OCI-LY1 (cell line): Measurements from ENCODE around the gene NANS.

Source experiments
- H2AFZ ChIP-seq: fragments of 200-600 bp; sonication (generic), shearing (Covaris generic); 2 replicates; pipeline ENCODE4 v1.6.0; 2014; ENCODE audit warnings: antibody characterized with exemption, mild to moderate bottlenecking, low read length
- H3F3A ChIP-seq: fragments of 200-600 bp; sonication (generic), shearing (Covaris generic); 2 replicates; pipeline ENCODE4 v1.6.0; 2014; ENCODE audit warnings: mild to moderate bottlenecking, antibody characterized with exemption, low read length, moderate library complexity; ENCODE audit not compliant: insufficient read depth
- H3K27ac ChIP-seq: fragments of 200-600 bp; sonication (generic); 2 replicates; pipeline ENCODE4 v1.5.1; 2014; ENCODE audit warnings: low read length, mixed run types, mild to moderate bottlenecking, low read depth; ENCODE audit not compliant: poor library complexity, severe bottlenecking
- H3K27me3 ChIP-seq: fragments of 200-600 bp; sonication (generic); 2 replicates; pipeline ENCODE4 v1.6.0; 2014; ENCODE audit warnings: antibody characterized with exemption, mild to moderate bottlenecking, low read length, moderate library complexity; ENCODE audit not compliant: insufficient read depth
- H3K36me3 ChIP-seq: fragments of 200-600 bp; sonication (generic); 2 replicates; pipeline ENCODE4 v1.6.1; 2014; ENCODE audit warnings: mild to moderate bottlenecking, antibody characterized with exemption, low read length, moderate library complexity, mixed read lengths; ENCODE audit not compliant: insufficient read depth
- H3K4me1 ChIP-seq: fragments of 200-600 bp; sonication (generic); 2 replicates; pipeline ENCODE4 v1.5.1; 2014; ENCODE audit warnings: mild to moderate bottlenecking, low read length, moderate library complexity; ENCODE audit not compliant: insufficient read depth, severe bottlenecking
- H3K4me2 ChIP-seq: fragments of 200-600 bp; sonication (generic), shearing (Covaris generic); 2 replicates; pipeline ENCODE4 v1.6.1; 2014; ENCODE audit warnings: low read length
- H3K4me3 ChIP-seq: fragments of 200-600 bp; sonication (generic); 2 replicates; pipeline ENCODE4 v1.5.1; 2014; ENCODE audit warnings: low read length, low read depth, mild to moderate bottlenecking, mixed read lengths; ENCODE audit not compliant: poor library complexity, severe bottlenecking
- H3K79me2 ChIP-seq: fragments of 200-600 bp; shearing (Covaris generic); 2 replicates; pipeline ENCODE4 v1.6.1; 2016; ENCODE audit warnings: mixed run types, low read length, mixed read lengths; ENCODE audit not compliant: insufficient read depth
- H3K9ac ChIP-seq: fragments of 200-600 bp; sonication (generic), shearing (Covaris generic); 2 replicates; pipeline ENCODE4 v1.6.1; 2014; ENCODE audit warnings: mild to moderate bottlenecking, low read length, mixed read lengths
- H3K9me2 ChIP-seq: fragments of 200-600 bp; sonication (generic), shearing (Covaris generic); 2 replicates; pipeline ENCODE4 v1.6.1; 2014; ENCODE audit warnings: low read depth, mild to moderate bottlenecking, low read length, mixed read lengths
- H3K9me3 ChIP-seq: fragments of 200-600 bp; shearing (Covaris generic); 2 replicates; pipeline ENCODE4 v1.6.1; 2014; ENCODE audit warnings: low read length, mixed read lengths
- H4K20me1 ChIP-seq: fragments of 200-600 bp; sonication (generic), shearing (Covaris generic); 2 replicates; pipeline ENCODE4 v1.6.0; 2016; ENCODE audit warnings: mild to moderate bottlenecking, low read length; ENCODE audit not compliant: insufficient read depth
- EZH2 ChIP-seq: fragments of 200-600 bp; sonication (generic), shearing (Covaris generic); IDR thresholded peaks from 2 replicates; pipeline ENCODE4 v1.8.0; 2017; ENCODE audit warnings: borderline replicate concordance, mixed run types, mild to moderate bottlenecking, antibody characterized with exemption, low read length, moderate library complexity, mixed read lengths
- TF ChIP-seq, protein P1 (sequence below): fragments of 200-600 bp; sonication (generic), shearing (Covaris generic); IDR thresholded peaks from 2 replicates; pipeline ENCODE4 v1.5.1; 2017; ENCODE audit warnings: mild to moderate bottlenecking, antibody characterized with exemption, low read length, moderate library complexity, mixed read lengths

Gene NANS

DNA sequence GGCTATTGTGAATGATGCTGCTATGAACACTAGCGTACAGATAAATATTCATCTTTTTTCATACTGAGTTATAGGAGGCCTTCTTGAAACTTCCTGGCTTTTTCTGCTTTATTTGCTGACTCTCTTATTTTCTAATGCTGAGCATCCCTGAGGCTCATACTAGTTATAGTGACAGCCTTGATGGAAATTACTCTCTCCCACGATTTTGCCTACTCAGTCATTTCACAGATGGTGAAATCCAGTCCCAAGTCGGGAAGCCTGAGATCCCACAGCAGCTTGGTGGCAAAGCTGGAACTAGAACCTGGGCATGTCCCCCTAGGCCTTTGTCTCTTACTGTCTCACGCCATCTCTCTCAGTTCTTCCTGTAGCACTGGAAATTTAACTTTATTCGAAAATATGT, 22.4 kb downstream of the NANS start:
- Histone ChIP-seq H3K9ac (no peak overlapping the region), H3F3A (no peaks in the 10 kb centered on the region), H4K20me1 (no peaks in the 10 kb centered on the region), H3K36me3 (peaks cover 50% of the 10 kb centered on the region; the same call in 1 of the 2 replicates), H3K4me3 (no peak overlapping the region), H3K27me3 (no peaks in the 10 kb centered on the region), H3K79me2 (no peaks in the 10 kb centered on the region), H3K27ac (no peak overlapping the region), H3K9me3 (no peaks in the 10 kb centered on the region), H3K9me2 (no peaks in the 10 kb centered on the region), H3K4me1 (peaks cover 23% of the 10 kb centered on the region), H2AFZ (no peak overlapping the region), H3K4me2 (no peak overlapping the region)
- TF ChIP-seq, protein P1, sequence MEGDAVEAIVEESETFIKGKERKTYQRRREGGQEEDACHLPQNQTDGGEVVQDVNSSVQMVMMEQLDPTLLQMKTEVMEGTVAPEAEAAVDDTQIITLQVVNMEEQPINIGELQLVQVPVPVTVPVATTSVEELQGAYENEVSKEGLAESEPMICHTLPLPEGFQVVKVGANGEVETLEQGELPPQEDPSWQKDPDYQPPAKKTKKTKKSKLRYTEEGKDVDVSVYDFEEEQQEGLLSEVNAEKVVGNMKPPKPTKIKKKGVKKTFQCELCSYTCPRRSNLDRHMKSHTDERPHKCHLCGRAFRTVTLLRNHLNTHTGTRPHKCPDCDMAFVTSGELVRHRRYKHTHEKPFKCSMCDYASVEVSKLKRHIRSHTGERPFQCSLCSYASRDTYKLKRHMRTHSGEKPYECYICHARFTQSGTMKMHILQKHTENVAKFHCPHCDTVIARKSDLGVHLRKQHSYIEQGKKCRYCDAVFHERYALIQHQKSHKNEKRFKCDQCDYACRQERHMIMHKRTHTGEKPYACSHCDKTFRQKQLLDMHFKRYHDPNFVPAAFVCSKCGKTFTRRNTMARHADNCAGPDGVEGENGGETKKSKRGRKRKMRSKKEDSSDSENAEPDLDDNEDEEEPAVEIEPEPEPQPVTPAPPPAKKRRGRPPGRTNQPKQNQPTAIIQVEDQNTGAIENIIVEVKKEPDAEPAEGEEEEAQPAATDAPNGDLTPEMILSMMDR, result no peak
- no peak for TF ChIP-seq EZH2

DNA sequence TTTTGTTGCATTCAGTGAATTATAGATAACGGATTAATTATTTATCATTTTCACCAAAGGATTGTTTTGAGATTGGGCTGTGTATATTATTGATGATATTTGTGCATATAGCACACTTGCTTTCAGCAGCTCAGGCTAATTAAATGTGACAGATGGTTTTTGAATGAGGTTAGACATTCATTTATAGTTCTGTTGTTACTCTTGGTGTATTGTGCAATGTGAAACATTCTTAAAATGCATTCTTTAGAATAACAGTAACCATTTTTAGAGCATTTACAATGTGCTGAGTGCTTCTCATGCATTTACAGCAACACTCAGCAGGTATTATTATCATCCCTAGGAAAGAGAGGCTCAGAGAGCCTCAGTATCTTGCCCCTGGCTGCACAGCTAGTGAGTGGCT, 23.8 kb downstream of the NANS start:
- H3K9me2 ChIP-seq, result no peaks in the 10 kb centered on the region
- H3K9me3 ChIP-seq, result no peaks in the 10 kb centered on the region
- H3K4me1 ChIP-seq, result peaks cover 14% of the 10 kb centered on the region
- H3K27me3 ChIP-seq, result no peaks in the 10 kb centered on the region
- H3F3A ChIP-seq, result no peaks in the 10 kb centered on the region
- H4K20me1 ChIP-seq, result no peaks in the 10 kb centered on the region
- H3K9ac ChIP-seq, result no peak overlapping the region
- H2AFZ ChIP-seq, result no peak overlapping the region
- H3K79me2 ChIP-seq, result no peaks in the 10 kb centered on the region
- no peak overlapping the region for H3K4me3 ChIP-seq
- no peak for TF ChIP-seq EZH2
- TF ChIP-seq, protein P1, result no peak
- H3K4me2 ChIP-seq, result no peak overlapping the region
- H3K36me3 ChIP-seq, result peaks cover 57% of the 10 kb centered on the region; the same call in 1 of the 2 replicates
- no peak overlapping the region for H3K27ac ChIP-seq

DNA sequence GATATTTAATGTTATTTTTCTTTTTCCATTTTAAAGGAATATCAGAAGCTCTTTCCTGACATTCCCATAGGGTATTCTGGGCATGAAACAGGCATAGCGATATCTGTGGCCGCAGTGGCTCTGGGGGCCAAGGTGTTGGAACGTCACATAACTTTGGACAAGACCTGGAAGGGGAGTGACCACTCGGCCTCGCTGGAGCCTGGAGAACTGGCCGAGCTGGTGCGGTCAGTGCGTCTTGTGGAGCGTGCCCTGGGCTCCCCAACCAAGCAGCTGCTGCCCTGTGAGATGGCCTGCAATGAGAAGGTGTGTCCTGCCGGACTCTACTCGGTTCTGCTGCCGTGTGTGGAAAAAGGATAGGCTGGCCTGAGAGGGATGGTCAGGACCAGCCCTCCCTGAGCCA, 24.2 kb downstream of the NANS start:
- Histone ChIP-seq H4K20me1 (no peaks in the 10 kb centered on the region), H3K9me2 (no peaks in the 10 kb centered on the region), H3K79me2 (no peaks in the 10 kb centered on the region), H3K27ac (no peak overlapping the region), H3K4me3 (no peak overlapping the region), H3K9ac (no peak overlapping the region), H3F3A (no peaks in the 10 kb centered on the region), H3K4me2 (no peak overlapping the region), H3K36me3 (peaks cover 58% of the 10 kb centered on the region; the same call in 1 of the 2 replicates), H2AFZ (no peak overlapping the region), H3K27me3 (no peaks in the 10 kb centered on the region), H3K4me1 (peaks cover 14% of the 10 kb centered on the region), H3K9me3 (no peaks in the 10 kb centered on the region)
- TF ChIP-seq, protein P1, result no peak
- TF ChIP-seq EZH2, result no peak
